ENCODE measurements around the gene ITGB8. TPM values are rescaled to one million over a fixed set of nuclear protein-coding genes. Genes with fewer than 3 reads are reported as not detected.
"Not testable (repeated sequence)": the region's sequence is repeated elsewhere in the genome, so short reads cannot be mapped to it uniquely, and the experiment has no call there.

The ITGB8 gene
- total RNA-seq, 1 experiment from 2014 or later, result 3.6 TPM

- not testable (repeated sequence) for DNase-seq (ENCODE audit: low read depth in 1 of 2, low spot score in 2 of 2); H3K9me3 ChIP-seq (replicated peaks); H3K36me3 ChIP-seq; H3K4me3 ChIP-seq; H3K27ac ChIP-seq; H3K4me1 ChIP-seq (replicated peaks); H3K27me3 ChIP-seq (replicated peaks)
Observed at GRCh38 chr7:20389192-20389591, 58.5 kb downstream of the ITGB8 start.

DNA sequence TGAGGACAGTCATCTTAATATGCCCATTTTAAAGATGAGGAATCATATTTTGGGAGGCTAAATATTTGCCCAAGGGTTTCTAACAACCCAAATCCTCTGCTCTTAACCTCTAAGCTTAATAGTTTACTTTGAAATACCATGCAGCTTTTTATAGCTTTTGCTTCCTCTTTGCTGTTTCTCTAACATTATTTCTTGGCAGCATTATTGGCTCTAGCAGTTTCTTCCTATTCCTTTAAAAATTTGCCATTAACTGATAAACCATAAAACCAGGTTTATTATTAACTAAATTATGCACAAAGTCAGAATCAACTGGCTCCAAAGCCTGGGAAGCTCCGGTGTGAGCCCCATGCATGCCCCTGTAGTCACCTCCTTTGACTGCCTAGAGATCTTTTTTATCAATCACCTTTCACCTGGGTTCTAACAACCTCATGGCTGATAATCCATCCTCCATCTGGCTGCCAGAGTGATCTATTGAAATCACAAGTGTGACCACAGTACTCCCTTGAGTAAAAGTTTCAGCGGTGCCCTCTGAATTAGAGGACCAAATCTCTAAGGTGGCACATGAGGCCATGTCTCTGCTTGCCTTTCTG is 62.4 kb downstream of the ITGB8 start:
- no peaks in the 10 kb centered on the region for H3K27me3 ChIP-seq (replicated peaks)
- DNase-seq (ENCODE audit: low read depth in 1 of 2, low spot score in 2 of 2), result no peak
- no peaks in the 10 kb centered on the region for H3K4me1 ChIP-seq (replicated peaks)
- no peak overlapping the region for H3K27ac ChIP-seq
- no peak overlapping the region for H3K4me3 ChIP-seq
- no peaks in the 10 kb centered on the region for H3K36me3 ChIP-seq
- H3K9me3 ChIP-seq (replicated peaks), result no peaks in the 10 kb centered on the region

- no peaks in the 10 kb centered on the region for H3K4me1 ChIP-seq (replicated peaks)
- H3K4me3 ChIP-seq, result no peak overlapping the region
- no peak for DNase-seq (ENCODE audit: low read depth in 1 of 2, low spot score in 2 of 2)
- H3K27ac ChIP-seq, result no peak overlapping the region
- no peaks in the 10 kb centered on the region for H3K9me3 ChIP-seq (replicated peaks)
- H3K36me3 ChIP-seq, result no peaks in the 10 kb centered on the region
- H3K27me3 ChIP-seq (replicated peaks), result no peaks in the 10 kb centered on the region
Observed at GRCh38 chr7:20393616-20394015, 62.9 kb downstream of the ITGB8 start.

GRCh38 chr7:20394284-20394683 is 63.6 kb downstream of the ITGB8 start:
- DNase-seq (ENCODE audit: low read depth in 1 of 2, low spot score in 2 of 2), result no peak
- Histone ChIP-seq H3K4me3 (no peak overlapping the region), H3K27me3 (replicated peaks) (no peaks in the 10 kb centered on the region)

DNA sequence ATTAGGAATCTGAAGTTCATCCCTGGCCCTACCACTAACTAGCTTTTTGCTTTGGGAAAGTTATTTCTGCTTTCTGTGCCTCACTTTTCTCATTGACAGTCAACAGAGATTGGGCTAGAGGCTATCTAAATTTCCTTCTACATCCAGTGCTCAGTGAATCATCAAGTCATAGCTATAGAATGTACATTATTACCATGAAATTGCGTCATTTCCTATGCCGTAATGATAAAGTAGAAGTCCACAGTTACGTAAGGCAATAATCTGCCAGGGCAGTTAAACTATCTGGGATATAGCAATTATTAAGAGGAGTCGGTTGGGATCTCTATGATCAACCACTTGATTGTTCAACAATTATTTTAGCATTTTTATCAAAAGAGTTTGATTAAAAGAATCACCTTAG is 64.4 kb downstream of the ITGB8 start:
- H3K27ac ChIP-seq, result no peak overlapping the region
- DNase-seq (ENCODE audit: low read depth in 1 of 2, low spot score in 2 of 2), result no peak

More at GRCh38 chr7:20394284-20394683, 63.6 kb downstream of the ITGB8 start:
- H3K27ac ChIP-seq, result no peak overlapping the region
- H3K36me3 ChIP-seq, result no peaks in the 10 kb centered on the region
- H3K4me1 ChIP-seq (replicated peaks), result no peaks in the 10 kb centered on the region
- no peaks in the 10 kb centered on the region for H3K9me3 ChIP-seq (replicated peaks)

DNA sequence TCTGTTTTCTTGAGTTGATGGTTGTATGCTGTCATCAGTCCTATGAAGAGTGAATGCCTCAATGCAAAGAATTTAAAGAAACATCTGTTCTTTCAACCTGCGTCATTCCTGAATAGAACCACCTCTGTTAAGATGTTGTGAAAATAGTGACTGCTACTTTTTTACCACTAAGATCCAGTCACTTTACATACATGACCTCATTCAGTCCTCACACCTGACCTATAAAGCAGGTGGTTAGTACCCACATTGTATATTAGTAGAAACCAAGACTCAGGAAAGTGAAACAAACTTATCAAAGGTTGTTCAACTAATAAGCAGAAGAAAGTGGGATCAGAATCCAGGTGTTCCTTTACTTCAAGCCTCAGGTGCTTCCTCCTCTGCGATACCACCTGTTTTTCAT is 64.8 kb downstream of the ITGB8 start:
- no peak overlapping the region for H3K4me3 ChIP-seq
- H3K4me1 ChIP-seq (replicated peaks), result no peaks in the 10 kb centered on the region
- H3K27ac ChIP-seq, result no peak overlapping the region
- DNase-seq (ENCODE audit: low read depth in 1 of 2, low spot score in 2 of 2), result no peak
- no peaks in the 10 kb centered on the region for H3K36me3 ChIP-seq
- no peaks in the 10 kb centered on the region for H3K9me3 ChIP-seq (replicated peaks)
- no peaks in the 10 kb centered on the region for H3K27me3 ChIP-seq (replicated peaks)

More for the DNA sequence above, 64.4 kb downstream of the ITGB8 start:
- Histone ChIP-seq H3K9me3 (replicated peaks) (no peaks in the 10 kb centered on the region), H3K36me3 (no peaks in the 10 kb centered on the region), H3K4me1 (replicated peaks) (no peaks in the 10 kb centered on the region), H3K27me3 (replicated peaks) (no peaks in the 10 kb centered on the region), H3K4me3 (no peak overlapping the region)

GRCh38 chr7:20399521-20399920 is 68.8 kb downstream of the ITGB8 start:
- Histone ChIP-seq H3K9me3 (replicated peaks) (no peaks in the 10 kb centered on the region), H3K36me3 (no peaks in the 10 kb centered on the region), H3K27me3 (replicated peaks) (no peaks in the 10 kb centered on the region), H3K27ac (no peak overlapping the region), H3K4me1 (replicated peaks) (peaks cover 7% of the 10 kb centered on the region), H3K4me3 (no peak overlapping the region)
- no peak for DNase-seq (ENCODE audit: low read depth in 1 of 2, low spot score in 2 of 2)

DNA sequence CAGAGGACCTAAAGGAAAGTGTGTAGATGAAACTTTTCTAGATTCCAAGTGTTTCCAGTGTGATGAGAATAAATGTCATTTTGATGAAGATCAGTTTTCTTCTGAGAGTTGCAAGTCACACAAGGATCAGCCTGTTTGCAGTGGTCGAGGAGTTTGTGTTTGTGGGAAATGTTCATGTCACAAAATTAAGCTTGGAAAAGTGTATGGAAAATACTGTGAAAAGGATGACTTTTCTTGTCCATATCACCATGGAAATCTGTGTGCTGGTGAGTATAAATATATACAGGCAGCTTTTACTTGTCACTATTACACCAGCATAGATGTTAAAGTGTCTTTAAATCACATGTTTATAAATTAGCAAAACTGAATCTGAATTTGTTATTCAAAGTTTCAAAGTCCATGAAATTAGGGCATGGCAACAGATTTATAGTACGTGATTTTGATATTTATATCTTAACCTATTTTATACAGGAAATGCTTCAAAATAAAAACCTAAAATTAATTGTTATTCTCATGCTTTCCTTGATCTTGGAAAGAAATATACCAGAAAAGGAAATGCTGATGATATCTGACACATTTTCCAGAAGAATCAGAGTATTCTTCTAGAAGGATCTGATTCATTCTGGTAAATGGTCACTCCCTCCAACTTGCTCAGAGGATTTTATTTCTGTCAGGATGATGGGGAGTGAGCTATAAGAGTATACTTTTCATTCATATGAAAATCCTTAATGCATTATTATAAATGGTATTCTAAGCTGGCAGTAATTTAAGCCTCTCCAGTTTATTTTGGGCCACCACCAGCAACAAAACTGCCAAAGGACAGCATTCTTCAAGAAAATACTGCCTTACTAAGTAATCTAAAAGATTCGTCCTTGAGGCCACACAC is 71.4 kb downstream of the ITGB8 start:
- peak in 1 of 2 experiments; percentile 37 for DNase-seq (ENCODE audit: low read depth in 1 of 2, low spot score in 2 of 2)
- Histone ChIP-seq H3K27ac (no peak overlapping the region), H3K4me1 (replicated peaks) (peaks cover 7% of the 10 kb centered on the region), H3K27me3 (replicated peaks) (no peaks in the 10 kb centered on the region), H3K36me3 (no peaks in the 10 kb centered on the region), H3K9me3 (replicated peaks) (no peaks in the 10 kb centered on the region), H3K4me3 (no peak overlapping the region)

DNA sequence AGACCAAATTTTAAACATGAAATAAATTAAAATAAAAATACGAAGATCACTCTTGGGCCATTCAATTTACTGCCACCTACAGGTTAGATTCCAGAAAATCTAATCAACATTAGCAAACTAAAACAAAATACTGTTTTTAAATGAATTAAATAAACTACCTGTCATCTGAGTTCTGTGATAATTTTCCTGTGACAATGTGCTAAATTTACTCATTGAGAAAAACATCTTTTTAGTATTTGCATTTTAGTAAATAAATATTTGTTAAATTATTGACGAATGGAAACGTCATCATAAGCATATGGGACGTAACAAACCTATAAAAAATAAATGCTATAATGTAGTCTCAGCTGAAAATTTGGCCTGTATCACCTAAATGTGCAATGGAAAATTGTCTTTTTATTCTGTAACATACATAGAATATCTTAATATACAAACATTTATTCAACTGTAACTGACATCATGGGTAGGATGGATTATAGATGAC is 72.1 kb downstream of the ITGB8 start:
- DNase-seq (ENCODE audit: low read depth in 1 of 2, low spot score in 2 of 2), result no peak
- no peak overlapping the region for H3K4me3 ChIP-seq
- no peaks in the 10 kb centered on the region for H3K27me3 ChIP-seq (replicated peaks)

GRCh38 chr7:20403331-20403730 is 72.6 kb downstream of the ITGB8 start:
- Histone ChIP-seq H3K27me3 (replicated peaks) (no peaks in the 10 kb centered on the region), H3K4me3 (no peak overlapping the region), H3K9me3 (replicated peaks) (no peaks in the 10 kb centered on the region), H3K36me3 (no peaks in the 10 kb centered on the region), H3K4me1 (replicated peaks) (peaks cover 7% of the 10 kb centered on the region), H3K27ac (no peak overlapping the region)
- DNase-seq (ENCODE audit: low read depth in 1 of 2, low spot score in 2 of 2), result no peak

More for the DNA sequence above, 72.1 kb downstream of the ITGB8 start:
- Histone ChIP-seq H3K9me3 (replicated peaks) (no peaks in the 10 kb centered on the region), H3K27ac (no peak overlapping the region), H3K4me1 (replicated peaks) (peaks cover 7% of the 10 kb centered on the region), H3K36me3 (no peaks in the 10 kb centered on the region)

- H3K27me3 ChIP-seq (replicated peaks), result no peaks in the 10 kb centered on the region
- H3K4me1 ChIP-seq (replicated peaks), result peaks cover 7% of the 10 kb centered on the region
- no peak for DNase-seq (ENCODE audit: low read depth in 1 of 2, low spot score in 2 of 2)
- no peak overlapping the region for H3K4me3 ChIP-seq
- no peaks in the 10 kb centered on the region for H3K9me3 ChIP-seq (replicated peaks)
- no peak overlapping the region for H3K27ac ChIP-seq
- H3K36me3 ChIP-seq, result no peaks in the 10 kb centered on the region
Observed at GRCh38 chr7:20404320-20404719, 73.6 kb downstream of the ITGB8 start.

GRCh38 chr7:20407585-20408466 is 77.1 kb downstream of the ITGB8 start:
- DNase-seq (ENCODE audit: low read depth in 1 of 2, low spot score in 2 of 2), result no peak
- no peaks in the 10 kb centered on the region for H3K4me1 ChIP-seq (replicated peaks)
- H3K4me3 ChIP-seq, result no peak overlapping the region
- no peaks in the 10 kb centered on the region for H3K9me3 ChIP-seq (replicated peaks)
- no peaks in the 10 kb centered on the region for H3K36me3 ChIP-seq
- no peaks in the 10 kb centered on the region for H3K27me3 ChIP-seq (replicated peaks)
- no peak overlapping the region for H3K27ac ChIP-seq

DNA sequence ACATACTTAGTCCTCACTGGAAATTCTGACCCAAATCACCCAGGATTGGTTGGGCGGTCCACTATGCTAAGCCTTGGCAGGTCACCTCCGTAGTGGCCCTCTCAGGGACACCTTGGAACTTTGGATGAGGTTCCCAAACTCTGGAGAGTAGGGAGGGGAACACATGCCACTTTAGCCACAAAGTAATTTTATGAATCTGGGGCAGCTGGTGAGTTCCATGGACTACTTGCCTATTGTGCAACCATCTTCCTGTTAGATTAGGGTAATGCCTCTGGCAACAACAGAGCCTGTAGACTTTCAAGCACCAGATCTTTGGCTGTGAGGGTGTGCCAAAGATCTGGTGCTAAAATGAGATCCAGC is 77.7 kb downstream of the ITGB8 start:
- DNase-seq (ENCODE audit: low read depth in 1 of 2, low spot score in 2 of 2), result no peak
- no peaks in the 10 kb centered on the region for H3K27me3 ChIP-seq (replicated peaks)
- no peaks in the 10 kb centered on the region for H3K4me1 ChIP-seq (replicated peaks)
- no peak overlapping the region for H3K27ac ChIP-seq
- H3K4me3 ChIP-seq, result no peak overlapping the region
- H3K9me3 ChIP-seq (replicated peaks), result no peaks in the 10 kb centered on the region
- no peaks in the 10 kb centered on the region for H3K36me3 ChIP-seq

- H3K36me3 ChIP-seq, result no peaks in the 10 kb centered on the region
- H3K9me3 ChIP-seq (replicated peaks), result no peaks in the 10 kb centered on the region
- DNase-seq (ENCODE audit: low read depth in 1 of 2, low spot score in 2 of 2), result no peak
- H3K27me3 ChIP-seq (replicated peaks), result no peaks in the 10 kb centered on the region
- no peak overlapping the region for H3K4me3 ChIP-seq
- no peaks in the 10 kb centered on the region for H3K4me1 ChIP-seq (replicated peaks)
- no peak overlapping the region for H3K27ac ChIP-seq
Observed at GRCh38 chr7:20409961-20410360, 79.3 kb downstream of the ITGB8 start.
